HS-27A (cell line): ENCODE measurements around the gene MMADHC.
"Not testable (repeated sequence)": the region's sequence is repeated elsewhere in the genome, so short reads cannot be mapped to it uniquely, and the experiment has no call there.

Experiments used
- DNase-seq: peaks from one replicate; pipeline ENCODE4 v3.0.0-alpha.2; 2012; ENCODE audit warnings: low read depth, missing footprints

The MMADHC gene

GRCh38 chr2:149595056-149595963 lies 7.7 kb upstream of the MMADHC start:
- DNase-seq, result no peak

DNA sequence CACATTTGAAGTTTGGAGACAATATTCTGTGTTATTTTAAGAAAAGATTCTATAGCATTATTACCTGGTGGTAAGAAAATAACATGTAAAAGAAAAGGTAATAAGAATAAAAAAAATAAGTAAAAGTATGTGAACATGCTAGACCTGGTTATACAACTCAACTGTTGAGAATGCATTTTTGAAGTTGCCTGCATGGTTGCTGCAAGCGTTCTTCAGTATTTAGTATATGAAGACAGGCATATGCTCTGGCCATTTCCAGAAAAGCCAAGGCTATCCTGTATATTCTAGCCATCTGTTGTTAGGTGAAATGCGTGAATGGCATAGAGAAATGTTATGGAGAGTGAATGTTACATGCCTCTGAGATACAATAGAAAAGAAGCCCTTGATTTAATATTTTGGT lies 6.8 kb upstream of the MMADHC start:
- no peak for DNase-seq

DNA sequence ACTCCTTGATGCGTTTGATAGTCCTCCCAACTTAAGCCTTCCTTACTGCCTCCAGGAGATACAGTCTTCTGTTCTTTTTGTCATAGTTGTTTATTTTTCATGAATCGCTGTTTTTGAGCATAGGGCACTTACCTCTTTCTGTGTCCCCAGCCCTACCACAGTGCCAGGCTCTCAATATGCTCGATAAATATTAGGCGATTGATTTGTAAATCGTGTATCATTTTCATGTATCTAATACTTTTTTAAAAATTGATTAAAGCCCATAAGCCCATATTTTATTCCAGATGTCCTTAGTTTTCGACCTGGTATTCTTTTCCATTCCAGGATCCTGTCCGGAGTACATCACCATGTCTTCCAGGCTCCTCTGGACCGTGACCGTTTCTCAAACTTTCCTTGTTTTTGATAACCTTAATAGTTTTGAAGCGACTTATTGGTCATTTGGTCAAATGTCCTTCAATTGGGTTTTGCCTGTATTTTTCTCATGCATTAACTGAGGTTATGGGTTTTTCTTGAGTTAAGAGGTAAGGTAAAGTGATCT lies 444 bp upstream of the MMADHC start:
- DNase-seq, result no peak

- DNase-seq, result no peak
Observed at GRCh38 chr2:149586898-149587219, 716 bp downstream of the MMADHC start.

DNA sequence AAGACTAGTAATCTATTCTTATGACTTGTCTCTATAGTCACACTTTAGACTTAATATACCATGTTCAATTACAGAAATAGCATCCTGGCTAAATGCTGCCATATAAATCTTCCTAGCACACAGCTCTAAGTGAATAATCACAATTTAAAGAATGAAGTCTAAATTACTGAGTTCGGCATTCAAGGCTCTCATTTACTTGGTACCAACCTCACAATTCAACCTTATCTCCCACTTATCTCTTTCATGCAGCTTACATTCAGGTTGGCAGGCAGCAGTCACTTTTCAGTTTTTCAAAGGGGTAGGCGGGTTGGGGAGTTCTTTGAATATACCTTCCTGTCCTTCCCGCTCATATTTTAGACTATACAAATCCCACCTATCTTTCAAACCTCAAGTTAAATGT lies 1.5 kb downstream of the MMADHC start:
- no peak for DNase-seq

GRCh38 chr2:149585166-149585885 lies 2.2 kb downstream of the MMADHC start:
- DNase-seq, result no peak

DNA sequence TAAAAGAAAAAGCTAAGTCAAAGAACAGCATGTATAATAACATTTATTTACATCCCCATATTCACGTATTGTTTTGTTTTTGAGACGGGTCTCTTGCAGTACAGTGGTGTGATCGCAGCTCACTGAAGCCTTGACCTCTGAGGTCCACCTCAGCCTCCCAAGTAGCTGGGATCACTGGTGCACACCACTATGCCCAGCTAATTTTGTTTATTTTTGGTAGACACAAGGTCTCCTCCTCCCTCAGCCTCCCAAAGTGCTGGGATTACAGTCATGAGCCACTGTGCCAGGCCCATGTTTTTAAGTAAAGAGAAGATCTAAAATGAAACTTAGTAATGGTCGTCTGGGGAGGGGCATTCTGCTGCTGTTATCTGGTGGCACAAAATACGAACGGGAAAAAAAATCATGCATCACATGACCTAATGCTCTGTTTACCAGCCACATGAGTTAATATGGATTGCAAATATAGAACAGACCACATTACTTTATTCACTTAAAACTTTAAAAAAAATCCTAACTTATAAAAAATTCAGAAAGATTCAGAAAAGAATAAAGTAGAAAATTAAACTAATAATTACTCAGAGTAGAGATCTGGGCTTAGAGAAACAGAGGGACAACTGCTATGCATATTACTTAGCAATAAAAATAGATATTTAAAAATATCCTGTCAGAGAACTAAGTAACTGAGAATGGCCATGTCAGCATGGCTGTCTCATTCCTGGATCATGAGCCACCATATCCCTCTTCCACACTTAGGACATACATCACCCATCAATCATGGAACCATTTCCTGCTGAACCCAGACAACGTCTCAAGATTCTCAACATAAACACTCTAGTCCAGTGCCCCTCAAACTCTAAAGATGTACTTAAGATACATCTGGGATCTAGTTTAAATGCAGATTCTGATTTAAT lies 7.3 kb downstream of the MMADHC start:
- DNase-seq, result no peak

DNA sequence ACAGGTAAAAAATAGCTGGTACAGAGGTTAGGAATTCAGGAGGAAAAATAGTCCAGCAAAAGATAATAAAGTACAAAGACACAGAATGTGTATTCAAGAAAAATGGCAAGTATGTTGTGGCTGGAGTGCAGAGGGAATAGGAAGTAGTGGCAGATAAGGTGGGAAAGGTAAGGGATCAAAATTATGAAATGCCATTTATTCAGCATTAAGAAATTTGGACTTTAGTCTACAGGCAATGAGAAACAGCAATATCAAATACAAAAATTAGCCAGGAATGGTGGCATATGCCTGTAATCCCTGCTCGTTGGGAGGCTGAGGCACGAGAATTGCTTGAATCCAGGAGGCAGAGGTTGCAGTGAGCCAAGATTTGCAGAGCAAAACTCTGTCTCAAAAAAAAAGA lies 10.3 kb downstream of the MMADHC start:
- DNase-seq, result no peak

GRCh38 chr2:149575752-149576151 lies 11.8 kb downstream of the MMADHC start:
- no peak for DNase-seq

DNA sequence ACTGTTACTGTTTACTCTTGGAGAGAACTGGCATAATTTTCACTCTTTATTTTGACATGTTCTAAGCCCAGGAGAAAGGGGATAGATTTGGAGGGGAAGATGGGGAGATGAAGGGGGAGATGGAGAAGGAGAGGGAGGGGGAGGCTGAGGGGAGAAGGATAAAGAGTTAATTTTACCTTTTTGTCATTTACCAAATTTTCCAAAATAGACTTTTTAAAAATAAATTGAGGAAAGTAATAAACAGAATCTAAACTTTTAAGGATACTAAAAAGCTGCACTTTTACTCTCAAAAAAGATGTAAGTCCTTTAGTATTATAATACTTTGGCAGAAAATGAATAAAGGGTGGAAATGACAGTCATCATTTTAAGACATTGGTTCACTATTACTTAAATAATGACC lies 12.3 kb downstream of the MMADHC start:
- DNase-seq, result no peak

- no peak for DNase-seq
Observed at GRCh38 chr2:149573760-149574159, 13.8 kb downstream of the MMADHC start.

- DNase-seq, result no peak
Observed at GRCh38 chr2:149572102-149572953, 15.2 kb downstream of the MMADHC start.

DNA sequence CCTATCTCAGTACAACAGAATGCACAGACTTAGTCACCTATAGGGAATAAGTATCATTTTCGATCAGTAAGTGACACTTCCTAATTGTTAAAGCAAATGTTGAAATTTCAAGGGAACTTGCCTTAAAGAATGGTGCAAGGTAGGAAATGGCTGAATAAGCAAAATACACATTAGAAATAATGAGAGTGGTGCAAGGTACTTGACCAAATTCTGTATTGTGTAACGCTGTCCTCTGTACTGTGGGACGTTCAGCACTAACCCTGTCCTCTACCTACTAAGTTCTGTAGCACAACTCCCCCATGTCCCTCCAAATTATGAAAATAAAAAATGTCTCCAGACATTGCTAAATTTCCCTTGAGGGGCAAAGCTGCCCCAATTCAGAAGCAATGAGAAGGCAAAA lies 19.4 kb downstream of the MMADHC start:
- DNase-seq, result no peak

DNA sequence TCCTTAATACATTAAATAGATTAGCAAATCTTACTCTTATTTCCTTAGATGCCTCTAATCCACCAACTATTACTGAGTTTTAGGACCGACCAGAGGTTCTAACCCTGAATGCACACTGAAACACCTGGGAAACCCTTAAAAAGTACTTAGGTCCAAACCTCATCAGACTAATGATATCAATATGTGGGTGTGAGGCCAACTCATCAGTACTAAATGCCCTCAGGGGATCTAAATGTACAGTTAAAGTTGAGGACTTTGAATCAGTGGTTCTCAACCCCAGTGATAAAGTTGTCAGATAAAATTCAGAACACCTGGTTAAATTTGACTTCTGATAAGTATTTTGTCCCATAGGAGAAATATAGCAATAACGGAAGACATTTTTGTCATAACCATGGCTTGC lies 20.9 kb downstream of the MMADHC start:
- no peak for DNase-seq

GRCh38 chr2:149565625-149566024 lies 21.9 kb downstream of the MMADHC start:
- not testable (repeated sequence) for DNase-seq

DNA sequence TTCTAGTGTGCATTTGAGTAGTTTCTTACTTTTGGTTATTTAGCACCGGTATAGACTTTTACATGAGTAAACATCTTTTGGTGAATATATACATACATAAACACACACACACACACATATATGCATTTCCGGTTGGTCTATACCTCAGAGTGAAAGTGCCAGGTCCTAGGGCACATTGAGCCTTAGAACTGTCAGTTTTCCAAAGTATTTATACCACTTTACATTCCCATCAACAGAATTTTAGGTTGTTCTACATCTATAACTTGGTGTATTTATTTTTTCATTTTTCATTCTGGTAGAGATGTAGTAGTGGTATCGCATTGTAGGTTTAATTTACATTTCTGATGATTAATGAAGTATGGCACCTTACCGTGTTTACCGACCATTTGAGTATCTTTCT lies 22.6 kb downstream of the MMADHC start:
- no peak for DNase-seq

DNA sequence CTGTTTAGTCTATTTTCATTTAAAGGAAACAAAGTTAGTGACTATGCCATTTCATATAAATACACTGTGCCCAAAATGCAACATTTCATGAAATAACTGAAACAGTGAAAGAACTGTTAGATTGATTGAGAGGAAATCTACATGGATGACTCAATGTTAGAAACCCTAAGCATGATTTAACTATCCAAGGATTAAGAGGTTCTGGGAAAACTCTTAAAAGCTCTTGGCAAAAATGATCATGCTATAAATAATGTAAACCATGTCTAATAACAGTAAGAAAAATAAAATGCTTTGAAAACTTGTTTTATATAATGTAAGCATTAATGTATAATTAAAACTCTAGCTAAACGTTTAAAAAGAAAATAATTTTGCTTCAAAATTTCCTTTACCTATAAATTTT lies 23.5 kb downstream of the MMADHC start:
- no peak for DNase-seq

DNA sequence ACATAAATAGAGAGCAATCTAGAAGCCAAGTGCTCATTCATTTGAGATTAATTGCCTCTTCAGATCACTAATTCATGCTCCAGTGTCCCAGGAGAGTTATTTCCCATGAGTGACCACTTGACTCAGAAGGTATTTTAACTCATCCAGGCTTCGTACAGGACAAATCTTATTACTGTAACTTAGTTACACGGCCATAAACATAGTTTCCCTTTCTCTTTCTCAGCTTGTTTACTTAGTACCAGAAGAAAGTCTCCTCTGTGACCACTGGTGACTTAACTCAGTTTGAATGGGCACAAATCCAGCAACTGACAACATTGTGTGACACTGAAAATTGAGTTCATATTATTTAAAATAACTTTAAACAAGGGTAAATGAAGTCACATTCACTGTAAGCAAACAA lies 25.3 kb downstream of the MMADHC start:
- DNase-seq, result no peak

DNA sequence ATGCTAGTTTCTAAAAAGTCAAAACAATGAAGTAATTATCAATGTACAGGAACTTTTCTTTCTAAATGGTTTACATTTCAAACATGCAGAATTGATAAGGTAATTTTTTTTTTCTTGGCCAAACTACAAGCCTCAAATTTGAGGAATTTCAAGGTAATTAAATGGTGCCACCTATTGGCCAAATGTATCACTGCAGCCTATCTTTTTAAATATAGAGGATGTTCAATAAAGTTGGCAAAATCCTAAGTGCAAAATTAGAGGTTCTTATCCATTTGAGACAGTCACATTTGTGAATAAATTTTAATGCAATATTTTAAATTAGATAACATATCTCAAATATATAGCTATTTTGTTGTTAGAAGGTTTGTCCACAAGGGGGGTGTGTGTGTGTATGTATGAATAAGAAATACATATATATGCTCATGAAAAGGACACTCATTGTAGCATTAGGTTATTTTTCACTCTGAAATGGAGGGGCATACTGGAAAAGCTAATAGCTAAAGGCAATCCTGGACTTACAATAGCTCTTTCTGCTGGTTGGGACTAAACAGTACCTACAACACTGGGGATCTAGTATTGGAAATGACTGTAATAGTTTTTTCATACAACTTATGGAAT lies 26.2 kb downstream of the MMADHC start:
- no peak for DNase-seq

DNA sequence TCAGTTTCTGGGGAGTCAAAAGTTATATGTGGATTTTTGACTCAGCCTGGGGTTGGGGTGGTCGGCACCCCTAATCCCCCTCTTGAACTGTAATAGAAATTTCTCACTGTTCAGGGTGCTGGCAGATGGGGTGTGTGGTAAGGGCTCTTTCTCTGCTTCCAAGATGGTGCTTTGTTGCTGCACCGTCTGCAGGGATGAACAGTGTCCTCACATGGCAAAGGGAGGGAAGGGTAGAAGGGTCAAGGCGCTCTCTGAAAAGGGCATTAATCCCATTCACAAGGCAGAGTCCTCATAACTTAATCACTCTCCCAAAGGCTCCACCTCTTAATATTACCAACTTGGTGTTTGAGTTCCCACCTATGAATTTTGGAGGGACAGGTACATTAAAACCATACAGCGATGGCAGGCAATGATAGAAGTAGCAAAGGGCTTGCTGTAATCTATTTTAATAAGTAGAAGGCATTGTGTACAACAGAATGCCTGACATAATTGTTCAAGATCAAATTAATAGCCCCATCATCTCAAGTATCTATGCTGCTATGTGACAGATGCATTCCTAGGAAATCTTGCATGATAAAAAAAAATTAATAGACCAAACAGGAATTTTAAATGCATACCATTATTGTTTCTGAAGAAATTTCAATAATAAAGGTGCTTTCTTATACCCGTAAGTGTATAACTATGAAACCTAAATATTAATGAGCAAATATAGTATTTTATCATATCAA lies 28.1 kb downstream of the MMADHC start:
- DNase-seq, result no peak
